GM19397 (cell line): Measurements from ENCODE around the gene AREG.

Source experiments
- ATAC-seq: cut with Tn5 transposase; IDR thresholded peaks from one replicate; pipeline ENCODE4 v1.9.1; 2021; ENCODE audit warnings: mild to moderate bottlenecking, moderate library complexity; ENCODE audit not compliant: unreplicated experiment

AREG gene

GRCh38 chr4:74456849-74457395, 12.0 kb downstream of the AREG start:
- ATAC-seq: no peak

GRCh38 chr4:74460833-74461232, 15.9 kb downstream of the AREG start:
- ATAC-seq: no peak

- ATAC-seq: no peak
Measured at GRCh38 chr4:74463123-74463522, 18.2 kb downstream of the AREG start.

- no peak for ATAC-seq
Measured at GRCh38 chr4:74464291-74464690, 19.4 kb downstream of the AREG start.

GRCh38 chr4:74466242-74466641, 21.3 kb downstream of the AREG start:
- no peak for ATAC-seq

- no peak for ATAC-seq
Measured at GRCh38 chr4:74471264-74471663, 26.3 kb downstream of the AREG start.

GRCh38 chr4:74473155-74473811, 28.3 kb downstream of the AREG start:
- ATAC-seq: no peak

GRCh38 chr4:74474345-74475090, 29.6 kb downstream of the AREG start:
- ATAC-seq: no peak

- ATAC-seq: no peak
Measured at GRCh38 chr4:74475091-74475800, 30.3 kb downstream of the AREG start.

- no peak for ATAC-seq
Measured at GRCh38 chr4:74475946-74476345, 31.0 kb downstream of the AREG start.

GRCh38 chr4:74479009-74479408, 34.1 kb downstream of the AREG start:
- no peak for ATAC-seq

GRCh38 chr4:74480267-74480666, 35.3 kb downstream of the AREG start:
- ATAC-seq: no peak

- ATAC-seq: no peak
Measured at GRCh38 chr4:74481891-74482609, 37.1 kb downstream of the AREG start.

GRCh38 chr4:74483226-74483911, 38.4 kb downstream of the AREG start:
- no peak for ATAC-seq

GRCh38 chr4:74486905-74487304, 42.0 kb downstream of the AREG start:
- no peak for ATAC-seq

GRCh38 chr4:74487771-74488170, 42.8 kb downstream of the AREG start:
- no peak for ATAC-seq

GRCh38 chr4:74490736-74491135, 45.8 kb downstream of the AREG start:
- ATAC-seq: no peak

GRCh38 chr4:74499986-74500781, 55.2 kb downstream of the AREG start:
- ATAC-seq: peak; percentile 83

- no peak for ATAC-seq
Measured at GRCh38 chr4:74501579-74501978, 56.6 kb downstream of the AREG start.

GRCh38 chr4:74503580-74503979, 58.6 kb downstream of the AREG start:
- no peak for ATAC-seq
